Ectodermal cell (in vitro differentiated cells): ENCODE measurements around the gene PRAMEF18.
"Not testable (repeated sequence)": the region's sequence is repeated elsewhere in the genome, so short reads cannot be mapped to it uniquely, and the experiment has no call there.

ENCODE experiments used
- H3K27ac ChIP-seq: 2 replicates; pipeline ENCODE4 v1.7.0; 2013; ENCODE audit warnings: mild to moderate bottlenecking, low read depth, low read length; ENCODE audit not compliant: insufficient read depth, poor library complexity, severe bottlenecking
- H3K27me3 ChIP-seq: 2 replicates; pipeline ENCODE4 v1.7.0; 2013; ENCODE audit warnings: mild to moderate bottlenecking, low read length; ENCODE audit not compliant: insufficient read depth, control insufficient read depth, poor library complexity, severe bottlenecking
- H3K36me3 ChIP-seq: one replicate; pipeline ENCODE4 v1.7.0; 2013; ENCODE audit warnings: low read length; ENCODE audit not compliant: control insufficient read depth, insufficient read depth
- H3K4me1 ChIP-seq: one replicate; pipeline ENCODE4 v1.7.0; 2013; ENCODE audit warnings: low read length; ENCODE audit not compliant: control insufficient read depth, insufficient read depth
- H3K4me3 ChIP-seq: 2 replicates; pipeline ENCODE4 v1.7.0; 2013; ENCODE audit warnings: low read depth, low read length, control low read depth; ENCODE audit not compliant: insufficient read depth
- H3K9me3 ChIP-seq: 2 replicates; pipeline ENCODE4 v1.7.0; 2013; ENCODE audit warnings: mild to moderate bottlenecking, low read length, moderate library complexity; ENCODE audit not compliant: control insufficient read depth
- WGBS, 2 experiments: methylation state at CpG; one replicate each; pipeline ENCODE4 v1.1.7; 2013; ENCODE audit warnings: missing lambda C conversion rate in 2 of 2; 5-methylcytosine and 5-hydroxymethylcytosine counted together

Gene PRAMEF18

DNA sequence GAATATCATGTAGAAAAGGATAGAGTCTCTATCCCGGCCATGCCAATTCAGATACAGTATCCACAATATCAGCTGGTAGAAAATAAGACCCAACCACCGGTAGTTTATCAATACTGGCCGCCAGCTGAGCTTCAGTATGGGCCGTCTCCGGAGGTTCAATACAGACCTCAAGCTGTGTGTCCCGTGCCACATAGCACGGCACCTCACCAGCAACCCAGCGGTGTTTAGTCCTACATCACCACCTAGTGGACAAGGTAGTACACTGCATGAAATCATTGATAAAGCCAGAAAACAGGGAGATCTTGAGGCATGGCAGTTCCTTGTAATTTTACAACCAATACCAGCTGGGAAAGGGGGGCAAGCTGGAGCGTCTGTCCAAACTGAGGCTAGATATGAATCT is 17.2 kb downstream of the PRAMEF18 start:
- not testable (repeated sequence) for H3K4me3 ChIP-seq, H3K9me3 ChIP-seq, H3K36me3 ChIP-seq, H3K4me1 ChIP-seq, H3K27ac ChIP-seq, H3K27me3 ChIP-seq
- no CpG with 5 or more reads among the region's 9 CpGs for WGBS, 2 experiments

DNA sequence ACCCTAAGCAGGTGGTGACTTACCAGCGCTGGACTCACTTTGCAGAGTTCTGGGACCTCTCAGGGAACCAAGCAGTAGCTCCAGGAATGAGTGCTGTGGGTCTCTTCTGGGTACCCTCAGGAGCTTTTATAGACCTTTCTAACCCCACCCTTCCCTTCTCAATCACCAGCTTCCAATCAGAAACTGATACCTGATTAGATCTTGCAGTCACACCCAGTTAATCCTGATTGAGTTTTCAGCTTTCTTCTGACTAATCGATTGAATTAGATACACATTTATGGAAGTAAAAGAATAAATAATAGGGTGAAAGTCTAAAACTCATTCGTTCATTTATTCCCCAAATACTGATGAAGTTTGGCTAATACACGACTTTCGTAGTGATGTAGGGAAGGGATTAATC is 24.6 kb downstream of the PRAMEF18 start, which contains the start of gene PRAMEF13:
Gene PRAMEF13 (minus strand): TSS at position 101 of the 400 bp plus-strand sequence. CDS start 1,820 bp downstream, outside the sequence.
- not testable (repeated sequence) for H3K9me3 ChIP-seq, H3K4me3 ChIP-seq, H3K4me1 ChIP-seq, H3K36me3 ChIP-seq, H3K27me3 ChIP-seq, H3K27ac ChIP-seq
- no CpG with 5 or more reads among the region's 5 CpGs for WGBS, 2 experiments
